Astrocyte (in vitro differentiated cells and primary cell): ENCODE results near the gene NSMCE1. TPM values are rescaled to one million over a fixed set of nuclear protein-coding genes. Genes with fewer than 3 reads are reported as not detected.

Experiments used
- DNase-seq: peaks from one replicate; pipeline ENCODE4 v3.0.0-alpha.2; 2010; ENCODE audit warnings: low read depth
- FAIRE-seq: peaks from 2 replicates; lab custom pipeline; 2011; peaks lifted over from hg19 to GRCh38; lab: Jason Lieb, UNC
- H2AFZ ChIP-seq: 2 replicates; pipeline ENCODE4 v1.6.0; 2012; ENCODE audit warnings: low read depth, low read length, inconsistent platforms
- H3K27ac ChIP-seq: 2 replicates; pipeline ENCODE4 v1.5.1; 2011; ENCODE audit warnings: low read depth, low read length, inconsistent platforms
- H3K27me3 ChIP-seq: 2 replicates; pipeline ENCODE4 v1.6.0; 2011; ENCODE audit warnings: low read length, inconsistent platforms; ENCODE audit not compliant: insufficient read depth
- H3K36me3 ChIP-seq: 2 replicates; pipeline ENCODE4 v1.5.1; 2011; ENCODE audit warnings: low read length, inconsistent platforms; ENCODE audit not compliant: insufficient read depth
- H3K4me1 ChIP-seq: 2 replicates; pipeline ENCODE4 v1.5.1; 2011; ENCODE audit warnings: low read length, inconsistent platforms; ENCODE audit not compliant: insufficient read depth
- H3K4me2 ChIP-seq: 2 replicates; pipeline ENCODE4 v1.6.0; 2012; ENCODE audit warnings: low read length, inconsistent platforms
- H3K4me3 ChIP-seq: 2 replicates; pipeline ENCODE4 v1.5.1; 2011; ENCODE audit warnings: low read depth, mild to moderate bottlenecking, low read length, inconsistent platforms; ENCODE audit not compliant: insufficient read depth
- H3K79me2 ChIP-seq: 2 replicates; pipeline ENCODE4 v1.6.0; 2012; ENCODE audit warnings: mild to moderate bottlenecking, low read length, inconsistent platforms; ENCODE audit not compliant: insufficient read depth
- H3K9ac ChIP-seq: 2 replicates; pipeline ENCODE4 v1.6.0; 2012; ENCODE audit warnings: mild to moderate bottlenecking, low read length, inconsistent platforms
- H3K9me3 ChIP-seq: 2 replicates; pipeline ENCODE4 v1.5.1; 2012; ENCODE audit warnings: low read depth, mild to moderate bottlenecking, low read length, inconsistent platforms; ENCODE audit not compliant: insufficient read depth
- H4K20me1 ChIP-seq: 2 replicates; pipeline ENCODE4 v1.6.0; 2012; ENCODE audit warnings: low read length, inconsistent platforms; ENCODE audit not compliant: insufficient read depth
- H3K27ac Mint-ChIP-seq: one replicate; pipeline ENCODE4 v1.8.0; 2021; ENCODE audit warnings: mild to moderate bottlenecking, mixed read lengths; ENCODE audit not compliant: unreplicated experiment
- H3K27me3 Mint-ChIP-seq: one replicate; pipeline ENCODE4 v1.8.0; 2021; ENCODE audit warnings: low read depth, mixed read lengths; ENCODE audit not compliant: unreplicated experiment
- H3K36me3 Mint-ChIP-seq: one replicate; pipeline ENCODE4 v1.8.0; 2021; ENCODE audit warnings: low read depth, mixed read lengths; ENCODE audit not compliant: unreplicated experiment
- H3K4me1 Mint-ChIP-seq: one replicate; pipeline ENCODE4 v1.8.0; 2021; ENCODE audit warnings: low read depth, mixed read lengths; ENCODE audit not compliant: unreplicated experiment
- H3K4me3 Mint-ChIP-seq: one replicate; pipeline ENCODE4 v1.8.0; 2021; ENCODE audit warnings: mild to moderate bottlenecking, moderate library complexity, mixed read lengths; ENCODE audit not compliant: unreplicated experiment
- H3K9me3 Mint-ChIP-seq: one replicate; pipeline ENCODE4 v1.8.0; 2021; ENCODE audit warnings: mild to moderate bottlenecking, mixed read lengths; ENCODE audit not compliant: unreplicated experiment
- EZH2 ChIP-seq: IDR thresholded peaks from 2 replicates; pipeline ENCODE4 v1.6.1; 2012; ENCODE audit warnings: mild to moderate bottlenecking, low read length, inconsistent platforms; ENCODE audit not compliant: insufficient read depth
- total RNA-seq: library from RNA; stranded (reverse); gene quantifications from 2 replicates; pipeline ENCODE4 v1.2.1, GENCODE V29; 2021
- TF ChIP-seq, protein P1 (sequence below): IDR thresholded peaks from 2 replicates; pipeline ENCODE4 v1.5.1; 2011; ENCODE audit warnings: low read depth, mild to moderate bottlenecking, inconsistent platforms, low read length, moderate library complexity; ENCODE audit not compliant: insufficient read depth

The NSMCE1 gene
- total RNA-seq, 1 donor from 2014 or later = 12.1 TPM

DNA sequence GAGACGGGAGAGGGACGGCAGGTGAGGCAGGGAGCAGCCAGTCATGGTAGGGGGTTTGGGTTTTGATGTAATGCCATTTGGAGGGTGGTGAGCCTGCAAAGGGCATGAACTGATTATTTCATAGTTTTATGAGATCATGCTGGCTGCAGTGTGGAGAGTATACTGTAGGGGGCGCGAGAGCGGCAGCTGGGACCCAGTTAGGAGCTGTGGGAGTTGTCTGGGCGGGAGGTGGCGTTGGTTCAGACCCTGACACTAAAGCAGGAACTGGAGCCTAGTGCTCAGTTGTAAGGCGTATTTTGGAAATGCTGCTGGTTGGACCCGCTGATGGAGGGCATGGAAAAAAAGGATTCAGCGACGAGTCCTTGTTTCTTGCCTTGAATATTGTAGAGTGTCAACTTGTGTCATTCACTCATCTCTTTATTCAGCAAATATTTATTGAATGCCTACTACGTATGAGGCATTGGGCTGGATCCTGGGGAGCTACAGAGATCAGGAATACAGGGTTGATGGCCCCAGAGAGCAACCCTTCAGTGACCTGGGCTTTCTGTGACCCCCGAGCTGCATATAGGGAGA, 89.0 kb downstream of the NSMCE1 start:
- H4K20me1 ChIP-seq = no peaks in the 10 kb centered on the region
- Mint-ChIP-seq H3K27me3 (peaks cover 22% of the 10 kb centered on the region), H3K36me3 (no peaks in the 10 kb centered on the region), H3K4me3 (no peak overlapping the region), H3K27ac (no peak overlapping the region), H3K4me1 (peaks cover 7% of the 10 kb centered on the region), H3K9me3 (peaks cover 6% of the 10 kb centered on the region)
- DNase-seq = peak; percentile 16
- H3K4me1 ChIP-seq = peaks cover 16% of the 10 kb centered on the region
- H3K4me3 ChIP-seq = no peak overlapping the region
- no peaks in the 10 kb centered on the region for H3K9me3 ChIP-seq
- H3K9ac ChIP-seq = no peak overlapping the region
- no peaks in the 10 kb centered on the region for H3K79me2 ChIP-seq
- H3K4me2 ChIP-seq = no peak overlapping the region
- no peaks in the 10 kb centered on the region for H3K36me3 ChIP-seq
- FAIRE-seq = no peak
- no peaks in the 10 kb centered on the region for H3K27me3 ChIP-seq
- H2AFZ ChIP-seq = peak overlapping the region; percentile 16
- TF ChIP-seq EZH2 = no peak
- TF ChIP-seq, protein P1, sequence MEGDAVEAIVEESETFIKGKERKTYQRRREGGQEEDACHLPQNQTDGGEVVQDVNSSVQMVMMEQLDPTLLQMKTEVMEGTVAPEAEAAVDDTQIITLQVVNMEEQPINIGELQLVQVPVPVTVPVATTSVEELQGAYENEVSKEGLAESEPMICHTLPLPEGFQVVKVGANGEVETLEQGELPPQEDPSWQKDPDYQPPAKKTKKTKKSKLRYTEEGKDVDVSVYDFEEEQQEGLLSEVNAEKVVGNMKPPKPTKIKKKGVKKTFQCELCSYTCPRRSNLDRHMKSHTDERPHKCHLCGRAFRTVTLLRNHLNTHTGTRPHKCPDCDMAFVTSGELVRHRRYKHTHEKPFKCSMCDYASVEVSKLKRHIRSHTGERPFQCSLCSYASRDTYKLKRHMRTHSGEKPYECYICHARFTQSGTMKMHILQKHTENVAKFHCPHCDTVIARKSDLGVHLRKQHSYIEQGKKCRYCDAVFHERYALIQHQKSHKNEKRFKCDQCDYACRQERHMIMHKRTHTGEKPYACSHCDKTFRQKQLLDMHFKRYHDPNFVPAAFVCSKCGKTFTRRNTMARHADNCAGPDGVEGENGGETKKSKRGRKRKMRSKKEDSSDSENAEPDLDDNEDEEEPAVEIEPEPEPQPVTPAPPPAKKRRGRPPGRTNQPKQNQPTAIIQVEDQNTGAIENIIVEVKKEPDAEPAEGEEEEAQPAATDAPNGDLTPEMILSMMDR = peak; percentile 77
- H3K27ac ChIP-seq = no peak overlapping the region

DNA sequence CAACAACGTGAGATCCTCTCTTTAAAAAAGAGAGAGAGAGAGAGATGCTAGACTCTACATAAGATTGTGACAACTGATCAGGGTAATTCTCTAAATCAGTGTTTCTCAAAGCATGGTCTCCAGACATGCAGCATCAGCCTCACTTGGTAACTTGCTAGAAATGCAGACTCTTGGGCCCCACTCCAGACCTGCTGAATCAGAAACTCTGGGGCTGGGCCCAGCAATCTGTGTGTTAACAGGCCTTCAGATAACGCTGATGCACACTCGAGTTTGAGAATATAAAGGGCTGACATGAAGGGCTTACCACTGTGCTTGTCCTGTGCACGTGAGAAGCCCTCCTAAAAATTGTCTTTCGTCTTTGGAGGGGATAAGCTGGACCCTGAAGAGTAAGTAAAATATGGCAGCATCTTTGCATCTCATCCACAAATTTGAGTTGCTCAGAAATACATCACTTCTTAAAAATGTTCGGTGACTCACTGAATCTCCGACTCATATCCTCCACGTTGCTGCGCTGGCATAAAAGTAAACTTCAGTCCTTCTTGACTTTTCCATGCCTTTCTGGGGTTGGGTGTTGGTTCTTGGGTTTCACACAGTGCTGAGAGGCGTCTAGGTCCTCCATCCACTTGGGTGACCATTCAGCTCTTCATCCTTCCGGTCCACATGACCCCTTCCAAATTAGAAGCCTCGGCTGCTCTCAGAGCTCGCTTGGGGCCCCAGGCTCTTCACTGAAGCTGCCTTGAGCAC, 91.4 kb downstream of the NSMCE1 start:
- no peak overlapping the region for H3K4me3 Mint-ChIP-seq
- H3K27ac Mint-ChIP-seq = peak overlapping the region; percentile 67
- FAIRE-seq (no peak), DNase-seq (peak; percentile 84)
- Histone ChIP-seq H3K4me3 (no peak overlapping the region), H3K9me3 (no peaks in the 10 kb centered on the region), H3K4me2 (peak overlapping the region; percentile 57), H2AFZ (peak overlapping the region; percentile 28), H4K20me1 (no peaks in the 10 kb centered on the region), H3K9ac (peak overlapping the region; percentile 20), H3K27me3 (no peaks in the 10 kb centered on the region), H3K36me3 (no peaks in the 10 kb centered on the region), H3K79me2 (no peaks in the 10 kb centered on the region), H3K27ac (peak overlapping the region; percentile 78), H3K4me1 (peaks cover 16% of the 10 kb centered on the region)
- peaks cover 14% of the 10 kb centered on the region for H3K27me3 Mint-ChIP-seq
- H3K9me3 Mint-ChIP-seq = peaks cover 4% of the 10 kb centered on the region
- peaks cover 7% of the 10 kb centered on the region for H3K4me1 Mint-ChIP-seq
- TF ChIP-seq EZH2 = no peak
- TF ChIP-seq, protein P1 = no peak
- H3K36me3 Mint-ChIP-seq = no peaks in the 10 kb centered on the region

DNA sequence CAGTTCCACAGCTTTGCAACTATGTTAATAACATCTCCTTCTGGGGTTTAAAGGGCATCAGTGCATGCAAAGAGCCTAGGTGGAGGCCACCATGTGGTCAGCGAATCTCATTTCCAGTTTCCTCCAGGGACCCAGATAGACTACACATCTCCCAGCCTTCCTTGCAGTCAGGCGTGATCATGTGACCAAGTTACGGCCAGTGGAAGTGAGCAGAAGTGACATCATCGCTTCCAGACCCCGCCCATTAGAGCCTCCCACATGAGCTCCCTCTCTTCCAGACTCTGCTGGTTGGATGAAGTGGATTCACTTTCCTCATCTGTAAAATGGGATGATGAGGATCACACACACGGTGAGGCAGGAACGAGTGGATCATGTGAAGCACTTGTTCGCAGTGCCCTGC, 92.7 kb downstream of the NSMCE1 start:
- Mint-ChIP-seq H3K9me3 (peaks cover 2% of the 10 kb centered on the region), H3K4me1 (peaks cover 7% of the 10 kb centered on the region), H3K4me3 (no peak overlapping the region), H3K27ac (no peak overlapping the region), H3K36me3 (no peaks in the 10 kb centered on the region), H3K27me3 (peaks cover 3% of the 10 kb centered on the region)
- H4K20me1 ChIP-seq = no peaks in the 10 kb centered on the region
- no peak overlapping the region for H3K4me2 ChIP-seq
- no peaks in the 10 kb centered on the region for H3K27me3 ChIP-seq
- H3K9ac ChIP-seq = no peak overlapping the region
- H2AFZ ChIP-seq = no peak overlapping the region
- H3K36me3 ChIP-seq = no peaks in the 10 kb centered on the region
- DNase-seq (no peak), FAIRE-seq (no peak)
- no peak overlapping the region for H3K27ac ChIP-seq
- TF ChIP-seq, protein P1 = no peak
- no peak for TF ChIP-seq EZH2
- H3K4me1 ChIP-seq = peaks cover 16% of the 10 kb centered on the region
- no peaks in the 10 kb centered on the region for H3K79me2 ChIP-seq
- no peaks in the 10 kb centered on the region for H3K9me3 ChIP-seq
- H3K4me3 ChIP-seq = no peak overlapping the region
